Measurements from ENCODE around the gene PIK3CD.

DNA sequence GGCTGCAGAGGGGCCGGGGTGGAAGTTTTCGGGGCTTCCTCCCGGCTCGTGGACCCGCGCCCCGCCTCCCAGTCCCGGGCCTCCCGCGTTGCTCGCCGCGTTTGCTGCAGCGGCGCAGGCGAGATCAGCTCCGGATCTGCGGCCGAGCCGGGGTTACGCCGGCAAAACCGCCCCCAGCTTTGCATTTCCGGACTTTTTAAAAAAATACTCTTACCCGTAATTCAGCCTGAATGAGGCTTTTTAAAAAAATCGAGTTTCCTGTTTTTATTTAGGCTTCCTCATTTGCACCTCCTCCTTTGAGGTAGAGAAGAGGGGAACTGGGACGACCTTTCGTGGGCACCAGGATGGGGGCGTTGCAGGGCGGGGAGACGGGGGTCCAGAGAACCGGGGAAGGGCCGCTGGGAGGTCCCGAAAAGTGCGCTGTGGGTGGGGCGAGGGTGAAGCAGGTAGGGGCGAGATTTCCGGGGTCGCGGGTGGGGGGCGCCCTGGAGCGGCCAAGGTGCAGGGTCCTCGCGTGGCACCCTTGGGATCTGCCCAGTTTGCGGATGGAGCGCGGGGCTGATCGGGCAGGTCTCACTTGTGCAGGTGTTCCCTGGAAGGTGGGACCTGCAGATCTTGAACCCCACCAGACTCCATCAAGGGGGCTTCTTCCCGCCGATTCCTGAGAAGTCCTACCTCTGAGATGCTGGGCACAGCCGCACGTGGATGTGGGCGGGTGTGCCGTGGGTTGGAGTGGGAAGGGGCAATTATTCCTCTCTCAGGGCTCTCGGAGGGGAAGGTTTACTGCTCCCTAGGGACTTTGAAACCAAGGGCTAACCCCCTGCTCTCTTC, 1.1 kb downstream of the PIK3CD start:
- TF ChIP-seq POLR2AphosphoS5 (IDR thresholded peaks at IDR 0.05) (no peak), CTCF (IDR thresholded peaks at IDR 0.05; ENCODE audit: poor library complexity, severe bottlenecking) (no peak), EZH2 (IDR thresholded peaks at IDR 0.05; ENCODE audit: borderline replicate concordance, insufficient read depth, low read length, poor library complexity, severe bottlenecking) (no peak), MXI1 (conservative IDR thresholded peaks at IDR 0.05; ENCODE audit: poor library complexity, severe bottlenecking) (no peak), EP300 (conservative IDR thresholded peaks at IDR 0.05; ENCODE audit: poor library complexity, severe bottlenecking) (no peak), RAD21 (conservative IDR thresholded peaks at IDR 0.05) (no peak), TAF1 (IDR thresholded peaks at IDR 0.05; ENCODE audit: low read depth) (no peak)
- TF ChIP-seq, protein P1, sequence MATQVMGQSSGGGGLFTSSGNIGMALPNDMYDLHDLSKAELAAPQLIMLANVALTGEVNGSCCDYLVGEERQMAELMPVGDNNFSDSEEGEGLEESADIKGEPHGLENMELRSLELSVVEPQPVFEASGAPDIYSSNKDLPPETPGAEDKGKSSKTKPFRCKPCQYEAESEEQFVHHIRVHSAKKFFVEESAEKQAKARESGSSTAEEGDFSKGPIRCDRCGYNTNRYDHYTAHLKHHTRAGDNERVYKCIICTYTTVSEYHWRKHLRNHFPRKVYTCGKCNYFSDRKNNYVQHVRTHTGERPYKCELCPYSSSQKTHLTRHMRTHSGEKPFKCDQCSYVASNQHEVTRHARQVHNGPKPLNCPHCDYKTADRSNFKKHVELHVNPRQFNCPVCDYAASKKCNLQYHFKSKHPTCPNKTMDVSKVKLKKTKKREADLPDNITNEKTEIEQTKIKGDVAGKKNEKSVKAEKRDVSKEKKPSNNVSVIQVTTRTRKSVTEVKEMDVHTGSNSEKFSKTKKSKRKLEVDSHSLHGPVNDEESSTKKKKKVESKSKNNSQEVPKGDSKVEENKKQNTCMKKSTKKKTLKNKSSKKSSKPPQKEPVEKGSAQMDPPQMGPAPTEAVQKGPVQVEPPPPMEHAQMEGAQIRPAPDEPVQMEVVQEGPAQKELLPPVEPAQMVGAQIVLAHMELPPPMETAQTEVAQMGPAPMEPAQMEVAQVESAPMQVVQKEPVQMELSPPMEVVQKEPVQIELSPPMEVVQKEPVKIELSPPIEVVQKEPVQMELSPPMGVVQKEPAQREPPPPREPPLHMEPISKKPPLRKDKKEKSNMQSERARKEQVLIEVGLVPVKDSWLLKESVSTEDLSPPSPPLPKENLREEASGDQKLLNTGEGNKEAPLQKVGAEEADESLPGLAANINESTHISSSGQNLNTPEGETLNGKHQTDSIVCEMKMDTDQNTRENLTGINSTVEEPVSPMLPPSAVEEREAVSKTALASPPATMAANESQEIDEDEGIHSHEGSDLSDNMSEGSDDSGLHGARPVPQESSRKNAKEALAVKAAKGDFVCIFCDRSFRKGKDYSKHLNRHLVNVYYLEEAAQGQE (IDR thresholded peaks at IDR 0.05; ENCODE audit: borderline replicate concordance), result no peak
